MV-4-11 (cell line): ENCODE data around the gene ARFRP1.

ENCODE experiments used
- DNase-seq: peaks from one replicate; lab custom pipeline; 2025; lab: John Stamatoyannopoulos, UW

The ARFRP1 gene

GRCh38 chr20:63690898-63691710 is 16.7 kb downstream of the ARFRP1 start:
- DNase-seq = no peak

DNA sequence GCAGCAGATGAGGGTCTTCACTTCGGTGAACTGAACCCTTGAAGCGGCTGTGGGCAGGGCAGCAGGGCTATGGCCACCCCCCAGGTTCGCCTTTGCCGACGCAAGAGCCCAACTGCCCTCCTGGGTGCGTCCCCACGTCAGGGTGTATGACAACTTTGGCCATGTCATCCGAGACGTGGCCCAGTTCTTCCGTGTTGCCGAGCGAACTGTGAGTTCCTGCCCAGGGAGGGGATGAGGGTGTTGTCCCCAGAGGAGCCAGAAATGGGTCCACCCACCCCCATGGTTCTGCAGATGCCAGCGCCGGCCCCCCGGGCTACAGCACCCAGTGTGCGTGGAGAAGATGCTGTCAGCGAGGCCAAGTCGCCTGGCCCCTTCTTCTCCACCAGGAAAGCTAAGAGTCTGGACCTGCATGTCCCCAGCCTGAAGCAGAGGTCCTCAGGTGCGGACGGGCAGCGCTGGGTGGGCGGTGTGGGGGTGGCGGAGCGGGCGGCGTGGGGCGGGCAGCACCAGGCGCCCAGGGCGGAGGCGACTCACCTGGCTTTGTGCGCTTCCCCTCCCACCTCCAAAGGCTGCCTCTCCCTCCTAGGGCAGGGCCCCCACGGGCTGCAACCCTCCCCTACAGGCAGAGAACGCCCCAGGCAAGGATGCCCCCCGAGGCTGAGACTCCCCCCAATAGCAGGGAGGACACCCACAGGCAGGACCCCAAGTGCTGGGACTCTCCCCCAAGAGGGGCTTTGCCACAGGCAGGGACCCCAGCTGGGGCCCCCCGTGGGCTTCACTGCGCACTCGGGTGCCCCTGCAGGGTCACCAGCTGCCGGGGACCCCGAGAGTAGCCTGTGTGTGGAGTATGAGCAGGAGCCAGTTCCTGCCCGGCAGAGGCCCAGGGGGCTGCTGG is 17.5 kb downstream of the ARFRP1 start:
- no peak for DNase-seq

DNA sequence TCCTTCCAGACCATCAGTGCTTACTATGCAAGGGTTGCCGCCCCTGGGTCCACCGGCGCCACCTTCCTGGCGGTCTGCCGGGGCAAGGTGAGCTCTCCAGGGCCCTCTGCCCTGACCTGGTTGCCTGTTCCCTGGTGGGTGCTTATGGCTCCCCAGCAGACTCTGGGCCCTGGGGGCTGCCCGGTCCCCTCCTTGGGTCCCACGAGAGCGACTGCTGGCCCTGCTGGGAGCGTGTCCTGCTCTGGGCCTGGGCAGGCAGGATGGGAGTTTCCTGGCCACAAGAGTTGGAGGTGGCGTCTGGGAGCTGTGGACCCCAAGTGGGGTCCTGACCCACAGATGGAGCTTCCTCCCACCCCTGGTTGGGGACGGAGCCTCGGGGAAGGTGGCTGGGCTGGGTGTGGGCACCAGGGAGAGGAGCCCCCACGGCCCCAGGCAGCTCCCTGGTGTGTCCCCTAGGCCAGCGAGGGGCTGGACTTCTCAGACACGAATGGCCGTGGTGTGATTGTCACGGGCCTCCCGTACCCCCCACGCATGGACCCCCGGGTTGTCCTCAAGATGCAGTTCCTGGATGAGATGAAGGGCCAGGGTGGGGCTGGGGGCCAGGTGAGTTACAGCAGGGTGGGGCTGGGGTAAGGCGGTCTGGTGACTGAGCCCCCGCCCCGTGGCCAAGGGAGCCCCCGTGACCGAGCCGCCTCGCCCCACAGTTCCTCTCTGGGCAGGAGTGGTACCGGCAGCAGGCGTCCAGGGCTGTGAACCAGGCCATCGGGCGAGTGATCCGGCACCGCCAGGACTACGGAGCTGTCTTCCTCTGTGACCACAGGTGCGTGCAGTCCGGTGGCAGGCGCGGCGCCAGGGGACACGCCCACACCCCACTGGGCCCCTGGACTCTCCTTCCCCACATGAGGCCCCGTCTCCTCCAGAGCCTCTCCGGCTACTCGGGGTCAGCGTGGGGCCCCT is 18.5 kb downstream of the ARFRP1 start:
- no peak for DNase-seq

GRCh38 chr20:63688228-63689045 is 19.3 kb downstream of the ARFRP1 start:
- DNase-seq = no peak

- no peak for DNase-seq
Observed at GRCh38 chr20:63687419-63688178, 20.2 kb downstream of the ARFRP1 start.

- peak; percentile 82 for DNase-seq
Observed at GRCh38 chr20:63686492-63687321, 21.1 kb downstream of the ARFRP1 start.

GRCh38 chr20:63686094-63686491 is 21.7 kb downstream of the ARFRP1 start:
- DNase-seq = no peak

- DNase-seq = no peak
Observed at GRCh38 chr20:63685269-63686026, 22.3 kb downstream of the ARFRP1 start.

GRCh38 chr20:63682384-63683139 is 25.2 kb downstream of the ARFRP1 start:
- peak; percentile 88 for DNase-seq

GRCh38 chr20:63681609-63682142 is 26.1 kb downstream of the ARFRP1 start:
- DNase-seq = no peak

DNA sequence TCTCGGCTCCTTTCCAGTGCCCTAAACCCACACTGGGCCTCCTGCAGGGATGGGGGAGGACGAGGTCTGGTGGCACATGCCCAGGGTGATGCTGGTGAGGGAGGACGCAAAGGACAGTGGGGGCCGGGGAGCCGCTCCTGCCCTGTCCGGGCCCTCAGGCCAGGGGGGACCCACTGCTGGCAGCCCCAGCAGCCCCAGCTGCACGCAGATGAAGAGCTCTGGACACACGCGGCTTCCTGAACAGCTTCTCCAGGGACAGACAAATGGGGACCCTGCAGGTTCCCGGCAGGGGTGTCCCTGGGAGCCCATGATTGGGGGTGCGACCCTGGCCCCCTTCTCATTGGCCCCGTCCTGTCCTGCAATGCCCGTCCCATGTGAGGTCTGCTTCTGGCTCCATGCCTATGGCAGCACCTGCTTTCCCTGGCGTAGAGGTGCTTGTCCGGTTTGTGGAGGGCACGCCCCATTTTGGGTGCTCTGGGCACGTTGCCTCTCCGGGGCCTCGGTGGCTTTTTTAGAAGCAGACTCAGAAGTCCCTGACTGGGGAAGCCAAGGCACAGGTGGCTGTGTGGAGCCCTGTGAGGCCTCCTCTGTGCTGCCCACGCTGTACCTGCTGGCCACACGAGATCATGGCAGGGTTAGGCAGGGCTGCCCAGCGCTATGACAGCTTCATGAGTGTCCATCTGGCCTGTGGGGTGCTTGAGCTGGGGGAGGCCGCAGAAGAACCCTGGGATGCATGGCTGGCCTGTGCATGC is 26.7 kb downstream of the ARFRP1 start:
- DNase-seq = no peak

DNA sequence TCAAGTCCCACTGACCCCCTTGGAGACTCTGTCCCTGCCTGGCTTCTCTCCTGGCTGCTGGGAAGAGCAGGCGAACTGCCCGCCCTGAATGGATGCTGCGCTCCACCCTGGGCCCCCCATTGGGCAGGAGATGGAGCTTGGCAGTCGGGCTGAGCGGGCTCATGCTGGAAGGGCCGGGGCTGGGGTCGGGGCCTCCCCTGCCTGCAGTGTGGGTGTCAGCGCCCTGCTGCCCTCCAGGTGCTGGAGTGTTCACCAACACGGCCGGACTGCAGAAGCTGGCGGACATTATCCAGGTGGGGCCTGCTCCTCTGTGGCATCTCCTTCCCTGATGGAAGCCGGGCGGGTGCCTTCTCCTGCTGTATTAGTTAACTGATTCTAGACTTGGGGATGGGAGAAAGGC is 27.3 kb downstream of the ARFRP1 start:
- no peak for DNase-seq

DNA sequence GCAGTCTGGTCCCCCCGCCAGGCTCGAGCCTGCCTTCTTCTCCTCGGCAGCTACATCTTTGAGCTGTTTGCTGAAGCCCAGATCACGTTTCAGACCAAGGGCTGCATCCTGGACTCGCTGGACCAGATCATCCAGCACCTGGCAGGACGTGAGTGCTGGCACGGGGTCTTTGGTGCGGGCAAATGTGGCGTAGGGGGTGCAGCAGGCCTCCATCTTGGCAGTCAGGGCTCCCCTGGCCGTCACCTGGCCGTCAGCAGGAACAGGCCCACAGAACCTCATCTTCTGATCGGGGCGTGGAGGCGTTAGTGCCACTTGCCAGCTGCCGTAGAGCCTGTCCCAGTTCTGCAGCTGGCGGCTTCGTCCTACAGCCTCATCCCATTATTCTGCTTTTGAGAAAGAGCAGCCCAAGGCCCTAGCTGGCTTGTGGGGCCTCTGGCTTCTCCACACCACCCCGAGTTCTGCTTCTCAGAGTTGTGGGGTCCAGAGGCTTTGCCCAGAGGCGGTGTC is 27.9 kb downstream of the ARFRP1 start:
- no peak for DNase-seq

- no peak for DNase-seq
Observed at GRCh38 chr20:63678667-63679465, 28.9 kb downstream of the ARFRP1 start.

- DNase-seq = no peak
Observed at GRCh38 chr20:63678071-63678470, 29.7 kb downstream of the ARFRP1 start.
